K562 (cell line): ENCODE results near the gene S100A3. TPM values are rescaled to one million over a fixed set of nuclear protein-coding genes. Genes with fewer than 3 reads are reported as not detected.

Experiments used
- ATAC-seq: fragments of 200-7000 bp; cut with Tn5 transposase; 3 replicates; pipeline ENCODE4 v1.9.1; 2020; ENCODE audit warnings: moderate library complexity
- BruUV-seq: library from RNA; stranded (reverse); fragments of 400-500 nt; replicated peaks from 2 replicates; lab custom pipeline; 2021; lab: Mats Ljungman, UMichigan
- CTCF ChIA-PET: fragments of 300-600 bp; formaldehyde crosslinking; extraction: SDS; loops from one replicate; lab custom pipeline; 2021; ENCODE audit warnings: low intra/inter-chr PET ratio; lab: Yijun Ruan, JAX
- POLR2A ChIA-PET: fragments of 300-600, 350-650 bp; sonication (Branson Sonifier 250); formaldehyde crosslinking; extraction: SDS; loops from one replicate; lab custom pipeline; 2021; ENCODE audit warnings: antibody characterized with exemption, inconsistent platforms; lab: Yijun Ruan, JAX
- DNase-seq, 4 experiments: peaks; one replicate each; pipeline versions ENCODE4 v3.0.0 to v3.0.0-alpha.2; 2011 to 2018; ENCODE audit warnings: low spot score in 3 of 4, mixed read lengths in 3 of 4; ENCODE audit errors: extremely low read depth in 1 of 4
- FAIRE-seq: peaks from 2 replicates; lab custom pipeline; 2011; peaks lifted over from hg19 to GRCh38; lab: Jason Lieb, UNC
- H2AFZ ChIP-seq: 2 replicates; pipeline ENCODE4 v1.6.0; 2011; ENCODE audit warnings: low read depth, low read length, control low read depth, inconsistent platforms
- H3K27ac ChIP-seq: fragments of 200-600 bp; 3 replicates; pipeline ENCODE4 v1.8.0; 2011; ENCODE audit warnings: low read depth, mild to moderate bottlenecking, control low read depth, inconsistent platforms, low read length, moderate library complexity, mixed read lengths; ENCODE audit errors: extremely low read depth
- H3K27me3 ChIP-seq, 2 experiments: fragments of 300-600 bp in 1 of 2; 2 replicates in 1 of 2; 3 replicates in 1 of 2; pipeline versions ENCODE4 v1.6.0 to v1.8.0; 2011; ENCODE audit warnings: inconsistent platforms in 2 of 2, low read length in 2 of 2, mild to moderate bottlenecking in 1 of 2, mixed read lengths in 1 of 2, moderate library complexity in 1 of 2; ENCODE audit not compliant: control insufficient read depth in 2 of 2, insufficient read depth in 2 of 2
- H3K36me3 ChIP-seq: fragments of 300-600 bp; 3 replicates; pipeline ENCODE4 v1.8.0; 2011; ENCODE audit warnings: mild to moderate bottlenecking, low read length, inconsistent platforms; ENCODE audit not compliant: control insufficient read depth, insufficient read depth
- H3K4me1 ChIP-seq, 2 experiments: fragments of 200-600 bp in 1 of 2; replicated peaks in 1 of 2; 2 replicates in 1 of 2; 3 replicates in 1 of 2; pipeline versions ENCODE4 v1.5.1 to v1.8.0; 2011; ENCODE audit warnings: inconsistent platforms in 2 of 2, low read length in 2 of 2, mild to moderate bottlenecking in 1 of 2, mixed read lengths in 1 of 2, moderate library complexity in 1 of 2; ENCODE audit not compliant: control insufficient read depth in 2 of 2, insufficient read depth in 2 of 2
- H3K4me2 ChIP-seq: 2 replicates; pipeline ENCODE4 v1.6.1; 2011; ENCODE audit warnings: low read length, control low read depth, inconsistent platforms, mixed read lengths; ENCODE audit not compliant: insufficient read depth
- H3K4me3 ChIP-seq: fragments of 200-600 bp; sonication (generic), shearing (Covaris generic); 2 replicates; pipeline ENCODE4 v1.5.1; 2016; ENCODE audit warnings: control low read depth, inconsistent platforms
- H3K79me2 ChIP-seq: fragments of 200-600 bp; 3 replicates; pipeline ENCODE4 v1.8.0; 2011; ENCODE audit warnings: low read length, inconsistent platforms; ENCODE audit not compliant: control insufficient read depth, insufficient read depth
- H3K9ac ChIP-seq, 2 experiments: 2 replicates each; pipeline versions ENCODE4 v1.6.0 to v1.6.1; 2011; ENCODE audit warnings: low read depth in 2 of 2, low read length in 2 of 2, control low read depth in 1 of 2, inconsistent platforms in 1 of 2, mild to moderate bottlenecking in 1 of 2, mixed read lengths in 1 of 2; ENCODE audit not compliant: insufficient read depth in 1 of 2
- H3K9me1 ChIP-seq: one replicate; pipeline ENCODE4 v1.6.0; 2011; ENCODE audit warnings: inconsistent platforms, mild to moderate bottlenecking, low read length, moderate library complexity; ENCODE audit not compliant: control insufficient read depth, insufficient read depth
- H3K9me3 ChIP-seq: replicated peaks from 2 replicates; pipeline ENCODE4 v1.5.1; 2011; ENCODE audit warnings: low read depth, low read length, inconsistent platforms; ENCODE audit not compliant: control insufficient read depth, insufficient read depth
- H4K20me1 ChIP-seq: replicated peaks from 2 replicates; pipeline ENCODE4 v1.6.1; 2011; ENCODE audit warnings: low read length, inconsistent platforms, mixed read lengths; ENCODE audit not compliant: control insufficient read depth, insufficient read depth
- CBFA2T3 ChIP-seq: fragments of 450-650 bp; IDR thresholded peaks from 2 replicates; pipeline ENCODE4 v1.6.1; 2017
- CHD4 ChIP-seq: fragments of 200-600 bp; sonication (generic); IDR thresholded peaks from 3 replicates; pipeline ENCODE4 v1.6.1; 2012; ENCODE audit warnings: low read depth, mild to moderate bottlenecking, mixed read lengths, low read length, inconsistent platforms; ENCODE audit not compliant: insufficient read depth, insufficient replicate concordance, poor library complexity, severe bottlenecking
- HDAC6 ChIP-seq: IDR thresholded peaks from 2 replicates; pipeline ENCODE4 v1.6.1; 2012; ENCODE audit warnings: low read depth, mild to moderate bottlenecking, control low read depth, inconsistent platforms, low read length, moderate library complexity
- ZEB2 ChIP-seq: fragments of 450-650 bp; IDR thresholded peaks from 2 replicates; pipeline ENCODE4 v1.6.1; 2016
- ZNF146 ChIP-seq: IDR thresholded peaks from one replicate; pipeline ENCODE4 v1.6.1; 2018; ENCODE audit warnings: missing compliant biosample characterization; ENCODE audit not compliant: unreplicated experiment
- WGBS: fragments of 100-300 bp; shearing (Covaris generic); methylation state at CpG from one replicate; pipeline ENCODE4 v1.1.6; 2016; ENCODE audit warnings: low coverage, mixed read lengths; ENCODE audit not compliant: insufficient coverage; ENCODE audit errors: missing lambda C conversion rate; 5-methylcytosine and 5-hydroxymethylcytosine counted together
- in situ Hi-C: fragments of 300-500 bp; cut with MboI; formaldehyde crosslinking; loops from 4 replicates; pipeline ENCODE4 v1.15.0; 2018; ENCODE audit warnings: inconsistent platforms, mixed read lengths
- intact Hi-C: fragments of 100-400 bp; cut with micrococcal nuclease; formaldehyde crosslinking; loops from 2 replicates; pipeline ENCODE4 v1.14.2; 2022
- polyA plus RNA-seq, 8 experiments: library from polyadenylated mRNA; depleted of rRNA in 4 of 8; stranded (reverse) in 5 of 8; unstranded in 3 of 8; fragments of >200 nt; fragmentation: Nextera tagmentation in 2 of 8; fragmentation: Illumina TruSeq in 1 of 8; extraction: Ambion mirVana in 2 of 8; extraction: Trizol in 1 of 8; gene quantifications; 2 replicates each; pipeline versions ENCODE4 v1.2.1 to v1.2.3, GENCODE V29; 2011 to 2014; ENCODE audit warnings: inconsistent platforms in 1 of 8, missing spikeins in 1 of 8
- total RNA-seq, 7 experiments: library from RNA; depleted of rRNA in 6 of 7; stranded (reverse); fragments of >200 nt in 6 of 7; fragmentation: Illumina TruSeq in 2 of 7; extraction: Trizol in 2 of 7; gene quantifications; 2 replicates each; pipeline versions ENCODE4 v1.2.1 to v1.2.3, GENCODE V29; 2011 to 2021; ENCODE audit warnings: low replicate concordance in 1 of 7
- TF ChIP-seq, protein P1 (sequence below): fragments of 250-450 bp; sonication (Bioruptor Pico); IDR thresholded peaks from 2 replicates; pipeline ENCODE4 v1.5.0; 2020; ENCODE audit warnings: mild to moderate bottlenecking, borderline replicate concordance

The S100A3 gene
- total and polyA plus RNA-seq, 9 of the 15 experiments (the other 6 are each of a cell fraction or from before 2014, with no cell fraction given), result 0.08 to 1.7 (median 0.18) TPM; not detected in 4

DNA sequence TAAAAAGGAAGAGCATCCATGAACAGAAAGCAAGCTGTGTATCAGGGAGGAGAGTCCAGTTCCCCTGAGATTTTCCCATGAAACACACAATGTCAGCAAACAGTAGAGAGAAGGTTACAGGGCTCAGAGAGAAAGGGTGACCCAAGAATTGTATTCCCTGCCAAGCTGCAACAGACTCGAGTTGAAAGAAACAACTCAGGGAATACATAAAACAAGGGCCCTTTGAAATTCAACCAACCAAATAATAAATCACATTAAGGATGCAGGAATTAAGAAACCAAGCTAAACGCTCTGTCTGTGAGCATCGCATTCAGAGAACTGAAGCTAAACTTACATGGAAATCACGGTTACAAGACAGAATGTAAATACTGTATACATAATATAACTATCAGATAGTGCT lies 43.7 kb upstream of the S100A3 start:
- no TSS peak for BruUV-seq
- Histone ChIP-seq H2AFZ (no peak overlapping the region), H3K36me3 (no peaks in the 10 kb centered on the region), H4K20me1 (no peaks in the 10 kb centered on the region), H3K9me1 (no peaks in the 10 kb centered on the region), H3K27me3 (no peaks in the 10 kb centered on the region), H3K9me3 (no peaks in the 10 kb centered on the region), H3K79me2 (no peaks in the 10 kb centered on the region), H3K4me2 (no peak overlapping the region), H3K4me1 (peaks cover 0 to 2% of the 10 kb centered on the region in 2 experiments; a peak in 2 of 5 replicates), H3K27ac (no peak overlapping the region), H3K9ac (no peak overlapping the region), H3K4me3 (no peak overlapping the region)
- ChIA-PET POLR2A (interaction anchor here (0.6 to 1.4 kb wide), 7 partner anchors 9 to 47 kb away, joined by 3 to 5 read pairs (median 4); no protein-coding TSS in a partner anchor), CTCF (interaction anchor here (0.7 kb wide), 1 partner anchor 24 kb away, joined by 4 read pairs; no protein-coding TSS in a partner anchor)
- intact Hi-C loops (no loop called here), in situ Hi-C loops (no loop called here)
- TF ChIP-seq HDAC6 (no peak), CBFA2T3 (no peak), CHD4 (no peak), ZEB2 (no peak), ZNF146 (CRISPR knock-in tag) (no peak)
- TF ChIP-seq, protein P1, sequence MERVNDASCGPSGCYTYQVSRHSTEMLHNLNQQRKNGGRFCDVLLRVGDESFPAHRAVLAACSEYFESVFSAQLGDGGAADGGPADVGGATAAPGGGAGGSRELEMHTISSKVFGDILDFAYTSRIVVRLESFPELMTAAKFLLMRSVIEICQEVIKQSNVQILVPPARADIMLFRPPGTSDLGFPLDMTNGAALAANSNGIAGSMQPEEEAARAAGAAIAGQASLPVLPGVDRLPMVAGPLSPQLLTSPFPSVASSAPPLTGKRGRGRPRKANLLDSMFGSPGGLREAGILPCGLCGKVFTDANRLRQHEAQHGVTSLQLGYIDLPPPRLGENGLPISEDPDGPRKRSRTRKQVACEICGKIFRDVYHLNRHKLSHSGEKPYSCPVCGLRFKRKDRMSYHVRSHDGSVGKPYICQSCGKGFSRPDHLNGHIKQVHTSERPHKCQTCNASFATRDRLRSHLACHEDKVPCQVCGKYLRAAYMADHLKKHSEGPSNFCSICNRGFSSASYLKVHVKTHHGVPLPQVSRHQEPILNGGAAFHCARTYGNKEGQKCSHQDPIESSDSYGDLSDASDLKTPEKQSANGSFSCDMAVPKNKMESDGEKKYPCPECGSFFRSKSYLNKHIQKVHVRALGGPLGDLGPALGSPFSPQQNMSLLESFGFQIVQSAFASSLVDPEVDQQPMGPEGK (CRISPR knock-in tag), result no peak
- WGBS, result 21% methylated on average over 4 of the region's 4 CpGs
- ATAC-seq (no peak), DNase-seq (no peak), FAIRE-seq (no peak)
